HG02852 (cell line): ENCODE measurements around the gene RPGRIP1L.

Source experiments
- ATAC-seq: cut with Tn5 transposase; IDR thresholded peaks from one replicate; pipeline ENCODE4 v1.9.1; 2021; ENCODE audit warnings: mild to moderate bottlenecking, moderate library complexity; ENCODE audit not compliant: unreplicated experiment

RPGRIP1L gene

GRCh38 chr16:53608094-53608493 lies 95.6 kb downstream of the RPGRIP1L start:
- ATAC-seq, result no peak

GRCh38 chr16:53605831-53606400 lies 97.7 kb downstream of the RPGRIP1L start:
- no peak for ATAC-seq

GRCh38 chr16:53605356-53605755 lies 98.3 kb downstream of the RPGRIP1L start:
- no peak for ATAC-seq

GRCh38 chr16:53601961-53602360 lies 101.7 kb downstream of the RPGRIP1L start:
- no peak for ATAC-seq

- no peak for ATAC-seq
Measured at GRCh38 chr16:53600616-53601015, 103.0 kb downstream of the RPGRIP1L start.

- ATAC-seq, result no peak
Measured at GRCh38 chr16:53600126-53600525, 103.5 kb downstream of the RPGRIP1L start.

GRCh38 chr16:53599548-53599947 lies 104.1 kb downstream of the RPGRIP1L start:
- no peak for ATAC-seq

GRCh38 chr16:53598511-53599275 lies 105.0 kb downstream of the RPGRIP1L start:
- no peak for ATAC-seq

GRCh38 chr16:53597776-53598175 lies 105.9 kb downstream of the RPGRIP1L start:
- no peak for ATAC-seq

GRCh38 chr16:53588081-53588648 lies 115.5 kb downstream of the RPGRIP1L start:
- ATAC-seq, result no peak

GRCh38 chr16:53583401-53583800 lies 120.3 kb downstream of the RPGRIP1L start:
- ATAC-seq, result no peak

GRCh38 chr16:53581784-53582183 lies 121.9 kb downstream of the RPGRIP1L start:
- no peak for ATAC-seq

- no peak for ATAC-seq
Measured at GRCh38 chr16:53580038-53580802, 123.4 kb downstream of the RPGRIP1L start.

GRCh38 chr16:53576904-53577303 lies 126.8 kb downstream of the RPGRIP1L start:
- ATAC-seq, result no peak

GRCh38 chr16:53576210-53576609 lies 127.4 kb downstream of the RPGRIP1L start:
- no peak for ATAC-seq

- ATAC-seq, result no peak
Measured at GRCh38 chr16:53571763-53572162, 131.9 kb downstream of the RPGRIP1L start.

GRCh38 chr16:53566552-53567245 lies 137.0 kb downstream of the RPGRIP1L start:
- ATAC-seq, result no peak

- no peak for ATAC-seq
Measured at GRCh38 chr16:53565296-53565863, 138.3 kb downstream of the RPGRIP1L start.

GRCh38 chr16:53563426-53563825 lies 140.2 kb downstream of the RPGRIP1L start:
- ATAC-seq, result no peak

- no peak for ATAC-seq
Measured at GRCh38 chr16:53561101-53561888, 142.4 kb downstream of the RPGRIP1L start.
